ENCODE results near the gene MAP4K3.

DNA sequence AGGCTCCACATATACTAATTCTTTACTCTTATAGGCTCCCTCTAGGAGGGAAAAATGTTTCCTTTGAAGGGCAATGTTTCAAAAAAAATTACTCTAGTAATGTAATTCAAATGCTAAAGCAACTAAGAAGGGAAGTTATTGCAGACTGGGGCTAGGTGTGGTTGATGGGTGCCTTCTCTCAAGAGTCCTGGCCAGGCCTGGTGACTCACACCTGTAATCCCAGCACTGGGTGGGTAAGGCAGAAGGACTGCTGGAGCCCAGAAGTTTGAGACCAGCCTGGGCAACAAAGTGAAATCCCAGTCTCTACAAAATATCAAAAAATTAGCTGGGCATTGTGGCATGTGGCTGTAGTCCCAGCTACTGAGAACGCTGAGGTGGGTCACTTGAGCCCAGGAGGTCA lies 162.1 kb downstream of the MAP4K3 start:
- TF ChIP-seq EP300 (IDR thresholded peaks at IDR 0.05): no peak
- TF ChIP-seq, protein P1, sequence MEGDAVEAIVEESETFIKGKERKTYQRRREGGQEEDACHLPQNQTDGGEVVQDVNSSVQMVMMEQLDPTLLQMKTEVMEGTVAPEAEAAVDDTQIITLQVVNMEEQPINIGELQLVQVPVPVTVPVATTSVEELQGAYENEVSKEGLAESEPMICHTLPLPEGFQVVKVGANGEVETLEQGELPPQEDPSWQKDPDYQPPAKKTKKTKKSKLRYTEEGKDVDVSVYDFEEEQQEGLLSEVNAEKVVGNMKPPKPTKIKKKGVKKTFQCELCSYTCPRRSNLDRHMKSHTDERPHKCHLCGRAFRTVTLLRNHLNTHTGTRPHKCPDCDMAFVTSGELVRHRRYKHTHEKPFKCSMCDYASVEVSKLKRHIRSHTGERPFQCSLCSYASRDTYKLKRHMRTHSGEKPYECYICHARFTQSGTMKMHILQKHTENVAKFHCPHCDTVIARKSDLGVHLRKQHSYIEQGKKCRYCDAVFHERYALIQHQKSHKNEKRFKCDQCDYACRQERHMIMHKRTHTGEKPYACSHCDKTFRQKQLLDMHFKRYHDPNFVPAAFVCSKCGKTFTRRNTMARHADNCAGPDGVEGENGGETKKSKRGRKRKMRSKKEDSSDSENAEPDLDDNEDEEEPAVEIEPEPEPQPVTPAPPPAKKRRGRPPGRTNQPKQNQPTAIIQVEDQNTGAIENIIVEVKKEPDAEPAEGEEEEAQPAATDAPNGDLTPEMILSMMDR (IDR thresholded peaks at IDR 0.05): no peak
